NCI-H345 treated with DMSO at 0.1 percent for 48 hours (cell line): Measurements from ENCODE around the gene HBE1.
A peak's percentile ranks its signal among the peaks of the same experiment; 100 is the strongest.
"Not testable (repeated sequence)": the region's sequence is repeated elsewhere in the genome, so short reads cannot be mapped to it uniquely, and the experiment has no call there.

Source experiments
- DNase-seq: peaks from one replicate; lab custom pipeline; 2025; ENCODE audit not compliant: unreplicated experiment; lab: John Stamatoyannopoulos, UW

HBE1 gene

DNA sequence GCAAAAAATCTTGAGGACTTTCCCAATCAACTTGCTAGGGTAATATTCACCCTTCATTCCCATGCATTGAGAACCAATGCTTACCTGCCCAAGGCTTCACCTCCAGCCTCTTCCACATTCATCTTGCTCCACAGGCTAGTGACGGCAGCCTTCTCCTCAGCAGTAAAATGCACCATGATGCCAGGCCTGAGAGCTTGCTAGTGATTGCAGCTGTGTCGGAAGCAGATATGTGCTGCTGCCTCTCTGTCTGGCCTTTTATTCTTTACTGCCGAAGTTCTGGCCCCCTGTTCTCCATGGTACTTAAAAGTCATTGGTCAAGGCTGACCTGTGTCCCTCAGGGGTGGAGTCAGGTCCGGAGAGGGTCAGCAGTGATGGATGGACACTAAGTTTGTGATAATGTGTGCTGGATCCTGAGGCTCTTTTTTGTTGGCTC lies at the start of gene HBE1:
Gene HBE1, minus strand, starts transcription at position 231 of the 433 bp plus-strand sequence. Its CDS starts 55 bp downstream, at position 176.
- no peak for DNase-seq

DNA sequence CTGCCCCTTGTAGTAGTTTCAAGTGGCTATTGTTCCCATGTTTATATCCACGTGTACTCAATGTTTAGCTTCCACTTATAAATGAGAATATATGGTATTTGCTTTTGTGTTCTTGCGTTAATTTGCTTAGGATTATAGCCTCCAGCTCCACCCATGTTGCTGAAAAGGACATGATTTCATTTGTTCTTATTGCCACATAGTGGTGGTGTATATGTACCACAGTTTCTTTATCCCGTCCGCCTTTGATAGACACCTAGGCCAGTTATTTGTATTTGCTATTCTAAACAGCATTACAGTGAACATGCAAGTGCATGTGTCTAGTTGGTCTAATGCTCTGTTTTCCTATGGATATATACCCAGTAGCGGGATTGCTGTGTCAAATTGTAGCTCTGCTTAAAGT lies 47.5 kb upstream of the HBE1 start:
- no peak for DNase-seq

DNA sequence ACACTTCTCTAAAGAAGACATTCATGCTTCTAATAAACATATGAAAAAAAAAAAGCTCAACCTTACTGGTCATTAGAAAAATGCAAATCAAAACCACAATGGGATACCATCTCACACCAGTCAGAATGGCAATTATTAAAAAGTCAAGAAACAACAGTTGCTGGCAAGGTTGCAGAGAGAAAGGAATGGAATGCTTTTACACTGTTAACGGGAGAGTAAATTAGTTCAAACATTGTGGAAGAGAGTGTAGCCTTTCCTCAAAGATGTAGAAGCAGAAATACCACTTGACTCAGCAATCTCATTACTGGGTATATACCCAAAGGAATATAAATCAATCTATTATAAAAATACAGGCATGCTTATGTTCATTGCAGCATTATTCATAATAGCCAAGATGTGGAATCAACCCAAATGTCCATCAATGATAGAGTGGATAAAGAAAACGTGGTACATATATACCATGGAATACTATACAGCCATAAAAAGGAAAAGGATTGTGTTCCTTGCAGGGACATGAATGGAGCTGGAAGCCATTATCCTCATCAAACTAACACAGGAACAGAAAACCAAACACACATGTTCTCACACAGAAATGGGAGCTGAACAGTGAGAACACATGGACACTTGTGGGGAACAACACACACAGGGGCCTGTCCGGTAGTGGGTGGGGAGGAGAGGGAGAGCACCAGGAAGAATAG lies 43.7 kb upstream of the HBE1 start:
- not testable (repeated sequence) for DNase-seq

DNA sequence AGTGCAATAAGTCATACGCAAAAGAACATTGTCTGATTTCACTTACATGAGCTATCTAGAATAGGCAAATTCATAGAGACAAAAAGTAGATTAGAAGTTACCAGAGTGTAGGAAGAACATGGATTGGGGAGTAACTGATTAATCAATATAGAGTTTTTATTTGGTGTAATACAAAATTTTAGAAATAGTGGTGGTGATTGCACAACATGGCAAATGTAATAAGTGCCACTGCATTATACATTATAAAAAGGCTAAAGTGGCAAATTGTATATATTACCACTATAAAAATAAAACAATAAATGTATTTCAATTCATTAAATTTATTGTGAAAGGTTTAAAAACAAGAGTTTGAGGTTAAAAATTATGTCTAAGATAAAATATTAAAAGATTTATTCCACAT lies 40.7 kb upstream of the HBE1 start:
- no peak for DNase-seq

DNA sequence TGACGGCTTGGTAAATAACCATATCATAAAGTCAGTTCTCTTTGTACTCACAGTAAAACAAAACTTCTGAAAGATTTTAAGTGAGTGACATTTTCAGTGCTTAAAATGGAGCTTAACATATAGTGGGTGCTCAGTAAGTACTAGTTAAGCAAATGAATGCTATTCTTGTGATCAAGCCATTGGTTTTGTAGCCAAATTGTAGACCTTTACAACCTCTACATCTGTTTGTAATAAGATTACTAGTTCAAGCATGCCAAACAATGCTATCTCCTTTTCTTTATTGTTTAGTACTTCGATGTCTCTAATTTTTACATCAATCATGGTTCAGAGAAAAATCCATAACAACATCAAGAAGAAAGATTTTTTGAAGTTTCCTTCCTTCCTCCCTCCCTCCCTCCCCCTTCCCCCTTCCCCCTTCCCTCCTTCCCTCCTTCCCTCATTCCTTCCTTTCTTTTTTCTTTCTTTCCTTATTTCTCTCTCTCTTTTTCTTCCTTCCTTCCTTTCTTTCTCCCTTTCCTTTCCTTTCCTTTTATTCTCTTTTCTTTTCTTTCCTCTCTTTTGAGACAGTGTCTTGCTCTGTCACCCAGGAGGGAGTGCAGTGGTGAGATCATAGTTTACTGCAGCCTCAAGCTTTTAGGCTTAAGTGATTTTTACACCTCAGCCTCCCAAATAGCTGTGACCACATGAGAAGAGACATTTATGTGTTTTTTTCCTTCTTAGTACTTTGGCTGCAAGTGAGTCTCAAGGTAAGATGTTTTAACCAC lies 37.7 kb upstream of the HBE1 start:
- DNase-seq, result no peak

GRCh38 chr11:5304046-5304445 lies 34.3 kb upstream of the HBE1 start:
- DNase-seq, result no peak

DNA sequence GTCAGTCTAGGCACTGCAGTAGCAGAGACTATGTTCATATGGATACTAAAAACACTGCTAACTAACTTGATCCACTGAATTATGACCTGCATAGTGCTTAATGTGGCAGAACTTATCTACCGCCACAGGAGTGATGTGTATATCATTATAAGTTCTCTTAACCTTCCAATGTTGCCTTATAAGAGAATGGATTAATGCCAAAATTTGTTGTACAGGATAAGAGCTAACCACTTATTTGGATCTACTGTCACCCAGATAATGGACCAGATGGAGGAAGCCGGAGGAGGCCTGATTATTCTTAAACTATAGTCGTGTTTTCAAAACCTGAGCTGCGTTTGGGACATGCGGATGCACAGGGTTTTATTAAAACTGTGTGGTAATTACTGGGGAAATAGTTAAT lies 33.9 kb upstream of the HBE1 start:
- no peak for DNase-seq

GRCh38 chr11:5301846-5302245 lies 32.1 kb upstream of the HBE1 start, which contains the start of gene OR51B4:
Gene OR51B4, minus strand, starts transcription at chr11:5301946. Its CDS starts 0 bp downstream, at chr11:5301946.
- DNase-seq, result no peak

- DNase-seq, result no peak
Observed at GRCh38 chr11:5300251-5300650, 30.5 kb upstream of the HBE1 start.

GRCh38 chr11:5298451-5298850 lies 28.7 kb upstream of the HBE1 start:
- DNase-seq, result no peak

DNA sequence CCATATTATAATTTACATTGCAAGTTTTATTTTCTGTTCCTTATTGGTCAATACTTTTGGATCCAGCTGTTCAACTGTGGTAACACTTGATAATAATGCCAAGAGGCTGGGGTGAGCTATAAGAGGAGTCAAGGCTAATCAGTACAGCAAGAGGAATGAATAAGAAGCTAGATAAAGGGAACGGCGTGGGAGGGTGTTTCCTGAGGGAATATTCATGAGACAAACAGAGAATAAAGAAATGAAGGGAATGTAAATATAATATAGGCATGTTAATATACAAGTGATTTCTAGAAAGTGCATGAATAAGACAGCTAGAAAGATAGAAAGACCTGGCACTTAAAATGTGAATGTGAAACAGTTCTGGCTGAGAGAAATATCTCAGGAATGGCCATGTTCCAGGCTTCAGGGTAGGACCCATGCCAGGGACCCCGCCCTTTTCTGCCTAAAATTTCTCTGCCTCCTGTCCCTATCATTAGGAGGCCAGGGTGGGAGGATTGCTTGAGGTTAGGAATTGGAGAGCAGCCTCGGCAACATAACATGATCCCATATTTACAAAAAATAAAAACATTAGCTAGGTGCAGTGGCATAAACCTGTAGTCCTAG lies 28.1 kb upstream of the HBE1 start:
- DNase-seq, result no peak

DNA sequence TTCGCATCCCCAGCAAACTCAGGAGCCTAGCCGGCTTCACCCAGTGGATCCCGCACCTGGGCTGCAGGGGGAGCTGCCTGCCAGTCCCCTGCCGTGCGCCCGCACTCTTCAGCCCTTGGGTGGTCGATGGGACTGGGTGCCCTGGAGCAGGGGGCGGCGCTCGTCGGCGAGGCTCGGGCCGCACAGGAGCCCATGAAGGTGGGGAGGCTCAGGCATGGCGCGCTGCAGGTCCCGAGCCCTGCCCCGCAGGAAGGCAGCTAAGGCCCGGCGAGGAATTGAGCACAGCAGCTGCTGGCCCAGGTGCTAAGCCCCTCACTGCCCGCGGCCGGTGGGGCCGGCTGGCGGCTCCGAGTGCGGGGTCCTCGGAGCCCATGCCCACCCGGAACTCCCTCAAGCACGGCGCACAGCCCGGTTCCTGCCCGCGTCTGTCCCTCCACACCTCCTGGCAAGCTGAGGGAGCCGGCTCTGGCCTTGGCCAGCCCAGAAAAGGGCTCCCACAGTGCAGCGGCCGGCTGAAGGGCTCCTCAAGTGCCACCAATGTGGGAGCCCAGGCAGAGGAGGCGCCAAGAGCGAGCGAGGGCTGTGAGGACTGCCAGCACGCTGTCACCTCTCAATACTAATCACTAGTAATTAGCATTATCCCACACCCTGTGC lies 24.7 kb upstream of the HBE1 start:
- DNase-seq, result not testable (repeated sequence)

DNA sequence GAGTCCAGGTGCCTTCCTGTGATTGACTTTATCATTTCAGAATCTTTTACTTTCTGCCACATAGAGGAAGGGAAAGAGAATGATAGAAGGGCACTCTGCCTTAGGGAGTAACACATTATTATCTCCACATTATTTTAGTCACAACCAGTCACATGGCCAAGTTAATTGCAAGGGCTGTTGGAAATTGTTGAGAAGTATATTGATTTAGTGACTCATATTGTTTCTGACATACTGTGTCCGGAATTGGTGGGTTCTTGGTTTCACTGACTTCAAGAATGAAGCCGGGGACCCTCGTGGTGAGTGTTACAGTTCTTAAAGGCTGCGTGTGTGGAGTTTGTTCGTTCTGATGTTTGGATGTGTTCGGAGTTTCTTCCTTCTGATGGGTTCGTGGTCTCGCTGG lies 23.3 kb upstream of the HBE1 start:
- DNase-seq, result no peak

GRCh38 chr11:5291207-5291838 lies 21.6 kb upstream of the HBE1 start:
- peak; percentile 2 for DNase-seq

- DNase-seq, result no peak
Observed at GRCh38 chr11:5290106-5290505, 20.4 kb upstream of the HBE1 start.

DNA sequence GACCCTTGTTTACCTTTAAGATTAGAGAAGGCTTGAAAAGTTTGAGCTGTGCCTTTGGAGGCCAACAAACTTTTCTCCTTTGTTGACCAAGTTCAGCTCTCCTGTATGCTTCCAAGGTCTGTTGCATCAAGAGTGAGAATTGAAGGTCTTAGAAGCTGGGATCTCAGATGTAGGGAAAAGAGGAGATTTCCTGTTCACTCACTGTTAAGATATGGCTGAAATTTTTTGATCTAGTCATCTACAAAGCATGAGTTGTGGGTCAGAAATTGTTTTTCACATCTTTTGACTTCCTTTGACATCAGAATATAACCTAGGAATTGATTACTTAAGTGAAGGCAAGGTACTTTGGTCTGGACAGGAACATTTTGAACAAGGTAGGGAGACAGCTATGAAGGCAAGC lies 20.0 kb upstream of the HBE1 start:
- no peak for DNase-seq

GRCh38 chr11:5288906-5289550 lies 19.3 kb upstream of the HBE1 start:
- no peak for DNase-seq

DNA sequence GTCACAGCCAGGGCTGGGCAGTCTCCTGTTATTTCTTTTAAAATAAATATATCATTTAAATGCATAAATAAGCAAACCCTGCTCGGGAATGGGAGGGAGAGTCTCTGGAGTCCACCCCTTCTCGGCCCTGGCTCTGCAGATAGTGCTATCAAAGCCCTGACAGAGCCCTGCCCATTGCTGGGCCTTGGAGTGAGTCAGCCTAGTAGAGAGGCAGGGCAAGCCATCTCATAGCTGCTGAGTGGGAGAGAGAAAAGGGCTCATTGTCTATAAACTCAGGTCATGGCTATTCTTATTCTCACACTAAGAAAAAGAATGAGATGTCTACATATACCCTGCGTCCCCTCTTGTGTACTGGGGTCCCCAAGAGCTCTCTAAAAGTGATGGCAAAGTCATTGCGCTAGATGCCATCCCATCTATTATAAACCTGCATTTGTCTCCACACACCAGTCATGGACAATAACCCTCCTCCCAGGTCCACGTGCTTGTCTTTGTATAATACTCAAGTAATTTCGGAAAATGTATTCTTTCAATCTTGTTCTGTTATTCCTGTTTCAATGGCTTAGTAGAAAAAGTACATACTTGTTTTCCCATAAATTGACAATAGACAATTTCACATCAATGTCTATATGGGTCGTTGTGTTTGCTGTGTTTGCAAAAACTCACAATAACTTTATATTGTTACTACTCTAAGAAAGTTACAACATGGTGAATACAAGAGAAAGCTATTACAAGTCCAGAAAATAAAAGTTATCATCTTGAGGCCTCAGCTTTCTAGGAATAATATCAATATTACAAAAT lies 18.6 kb upstream of the HBE1 start:
- DNase-seq, result no peak

DNA sequence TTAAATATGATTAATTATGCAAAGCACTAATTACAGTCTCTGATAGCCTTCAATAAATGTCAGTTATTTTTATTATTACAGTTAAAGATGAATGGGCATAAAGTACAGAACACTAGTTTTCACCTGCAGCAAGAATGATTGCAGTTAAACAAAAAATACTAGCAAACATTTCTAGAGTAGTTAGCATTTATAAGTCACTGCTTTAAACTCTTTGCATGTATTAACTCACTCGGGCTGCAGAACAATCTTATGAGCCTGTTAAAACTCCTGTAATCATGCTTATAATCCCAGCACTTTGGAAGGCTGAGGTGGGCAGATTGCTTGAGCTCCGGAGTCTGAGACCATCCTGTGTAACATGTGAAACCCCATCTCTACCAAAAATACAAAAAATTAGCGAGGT lies 17.2 kb upstream of the HBE1 start:
- no peak for DNase-seq

DNA sequence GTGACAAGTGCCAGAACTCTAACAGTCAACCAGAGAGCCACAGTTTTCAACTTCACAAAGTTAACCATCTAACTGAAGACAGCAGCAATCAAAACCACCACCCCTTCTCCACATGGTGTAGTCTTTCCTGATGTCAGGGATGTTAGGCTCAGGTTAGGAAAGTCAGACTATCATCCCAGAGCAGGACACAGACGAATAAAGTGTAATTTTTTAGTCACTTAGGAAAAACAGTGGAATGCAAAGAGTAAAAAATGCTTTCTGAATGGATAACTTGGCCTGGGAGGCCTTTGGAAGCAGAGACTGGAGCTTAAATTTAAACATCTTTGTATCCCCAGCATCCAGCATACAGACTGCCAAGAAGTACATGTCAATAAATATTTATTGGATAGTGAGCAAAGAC lies 16.6 kb upstream of the HBE1 start:
- DNase-seq, result no peak
